WTC11 (cell line): ENCODE results near the gene CLK3. TPM values are rescaled to one million over a fixed set of nuclear protein-coding genes. Genes with fewer than 3 reads are reported as not detected.
"Not testable (repeated sequence)": the region's sequence is repeated elsewhere in the genome, so short reads cannot be mapped to it uniquely, and the experiment has no call there.

Source experiments
- ATAC-seq: fragments of 200-7000 bp; cut with Tn5 transposase; 2 replicates; pipeline ENCODE4 v1.10.0; 2021; ENCODE audit warnings: mild to moderate bottlenecking, moderate library complexity
- CTCF ChIA-PET: fragments of 300-600 bp; sonication (Branson Sonifier 250); formaldehyde crosslinking; loops from one replicate; lab custom pipeline; 2021; ENCODE audit warnings: antibody characterized with exemption; lab: Charles Lee
- POLR2A ChIA-PET: fragments of 350-600 bp; sonication (Branson Sonifier 250); formaldehyde crosslinking; loops from one replicate; lab custom pipeline; 2021; ENCODE audit warnings: antibody characterized with exemption; lab: Charles Lee
- DNase-seq: peaks from one replicate; pipeline ENCODE4 v3.0.0; 2021; ENCODE audit warnings: low spot score
- H3K27ac Mint-ChIP-seq: 2 replicates; pipeline ENCODE4 v1.8.0; 2021; ENCODE audit warnings: mixed read lengths
- H3K27me3 Mint-ChIP-seq: 2 replicates; pipeline ENCODE4 v1.8.0; 2021; ENCODE audit warnings: low read depth, mild to moderate bottlenecking, moderate library complexity, mixed read lengths
- H3K36me3 Mint-ChIP-seq: 2 replicates; pipeline ENCODE4 v1.8.0; 2021; ENCODE audit warnings: mixed read lengths
- H3K4me1 Mint-ChIP-seq: 2 replicates; pipeline ENCODE4 v1.8.0; 2022; ENCODE audit warnings: mixed read lengths
- H3K4me3 Mint-ChIP-seq: 2 replicates; pipeline ENCODE4 v1.8.0; 2021; ENCODE audit warnings: mild to moderate bottlenecking, moderate library complexity, mixed read lengths
- H3K9me3 Mint-ChIP-seq: 2 replicates; pipeline ENCODE4 v1.8.0; 2021; ENCODE audit warnings: mixed read lengths
- ETV6 ChIP-seq: sonication (generic); formaldehyde crosslinking; IDR thresholded peaks from 2 replicates; pipeline ENCODE4 v1.8.1; 2022; ENCODE audit warnings: mild to moderate bottlenecking, missing genetic modification reagents
- FOXK1 ChIP-seq: sonication (generic); formaldehyde crosslinking; IDR thresholded peaks from 2 replicates; pipeline ENCODE4 v1.8.0; 2022; ENCODE audit warnings: mild to moderate bottlenecking, moderate library complexity, missing genetic modification reagents
- FOXP4 ChIP-seq: sonication (generic); formaldehyde crosslinking; IDR thresholded peaks from 2 replicates; pipeline ENCODE4 v1.8.0; 2022; ENCODE audit warnings: mild to moderate bottlenecking, missing genetic modification reagents
- HMGA2 ChIP-seq: fragments of 250-450 bp; sonication (Bioruptor Pico); IDR thresholded peaks from 2 replicates; pipeline ENCODE4 v1.4.0; 2021; ENCODE audit warnings: mild to moderate bottlenecking, moderate library complexity
- MAX ChIP-seq: sonication (generic); formaldehyde crosslinking; IDR thresholded peaks from 2 replicates; pipeline ENCODE4 v1.8.0; 2022; ENCODE audit warnings: mild to moderate bottlenecking, missing genetic modification reagents
- NFE2L1 ChIP-seq: sonication (generic); formaldehyde crosslinking; IDR thresholded peaks from 2 replicates; pipeline ENCODE4 v1.8.1; 2023; ENCODE audit warnings: missing genetic modification reagents
- PRDM15 ChIP-seq: sonication (generic); formaldehyde crosslinking; IDR thresholded peaks from 2 replicates; pipeline ENCODE4 v1.8.0; 2022; ENCODE audit warnings: missing genetic modification reagents
- SP1 ChIP-seq: sonication (generic); formaldehyde crosslinking; conservative IDR thresholded peaks from 2 replicates; pipeline ENCODE4 v1.8.1; 2022; ENCODE audit warnings: missing genetic modification reagents
- ZNF232 ChIP-seq: sonication (generic); formaldehyde crosslinking; IDR thresholded peaks from 2 replicates; pipeline ENCODE4 v1.8.0; 2022; ENCODE audit warnings: mild to moderate bottlenecking, missing genetic modification reagents
- ZNF416 ChIP-seq: fragments of 250-450 bp; sonication (Bioruptor Pico); IDR thresholded peaks from 2 replicates; pipeline ENCODE4 v1.9.0; 2021; ENCODE audit warnings: mild to moderate bottlenecking, inconsistent platforms
- total RNA-seq: library from RNA; stranded (reverse); gene quantifications from 3 replicates; pipeline ENCODE4 v1.2.3, GENCODE V29; 2021
- TF ChIP-seq, protein P1 (sequence below): sonication (generic); formaldehyde crosslinking; IDR thresholded peaks from 2 replicates; pipeline ENCODE4 v1.8.0; 2023; ENCODE audit warnings: missing genetic modification reagents, mild to moderate bottlenecking, borderline replicate concordance
- TF ChIP-seq, protein P2 (sequence below): fragments of 250-450 bp; sonication (Bioruptor Pico); IDR thresholded peaks from 2 replicates; pipeline ENCODE4 v1.9.0; 2021; ENCODE audit warnings: mild to moderate bottlenecking
- TF ChIP-seq, protein P3 (sequence below): sonication (generic); formaldehyde crosslinking; IDR thresholded peaks from 2 replicates; pipeline ENCODE4 v1.8.0; 2022; ENCODE audit warnings: mild to moderate bottlenecking, missing genetic modification reagents
- TF ChIP-seq, protein P4 (sequence below): sonication (generic); formaldehyde crosslinking; IDR thresholded peaks from 2 replicates; pipeline ENCODE4 v1.8.1; 2022; ENCODE audit warnings: low read depth, missing genetic modification reagents, borderline replicate concordance

The CLK3 gene
- total RNA-seq, 1 experiment from 2014 or later: 48.1 TPM

- TF ChIP-seq, protein P1, sequence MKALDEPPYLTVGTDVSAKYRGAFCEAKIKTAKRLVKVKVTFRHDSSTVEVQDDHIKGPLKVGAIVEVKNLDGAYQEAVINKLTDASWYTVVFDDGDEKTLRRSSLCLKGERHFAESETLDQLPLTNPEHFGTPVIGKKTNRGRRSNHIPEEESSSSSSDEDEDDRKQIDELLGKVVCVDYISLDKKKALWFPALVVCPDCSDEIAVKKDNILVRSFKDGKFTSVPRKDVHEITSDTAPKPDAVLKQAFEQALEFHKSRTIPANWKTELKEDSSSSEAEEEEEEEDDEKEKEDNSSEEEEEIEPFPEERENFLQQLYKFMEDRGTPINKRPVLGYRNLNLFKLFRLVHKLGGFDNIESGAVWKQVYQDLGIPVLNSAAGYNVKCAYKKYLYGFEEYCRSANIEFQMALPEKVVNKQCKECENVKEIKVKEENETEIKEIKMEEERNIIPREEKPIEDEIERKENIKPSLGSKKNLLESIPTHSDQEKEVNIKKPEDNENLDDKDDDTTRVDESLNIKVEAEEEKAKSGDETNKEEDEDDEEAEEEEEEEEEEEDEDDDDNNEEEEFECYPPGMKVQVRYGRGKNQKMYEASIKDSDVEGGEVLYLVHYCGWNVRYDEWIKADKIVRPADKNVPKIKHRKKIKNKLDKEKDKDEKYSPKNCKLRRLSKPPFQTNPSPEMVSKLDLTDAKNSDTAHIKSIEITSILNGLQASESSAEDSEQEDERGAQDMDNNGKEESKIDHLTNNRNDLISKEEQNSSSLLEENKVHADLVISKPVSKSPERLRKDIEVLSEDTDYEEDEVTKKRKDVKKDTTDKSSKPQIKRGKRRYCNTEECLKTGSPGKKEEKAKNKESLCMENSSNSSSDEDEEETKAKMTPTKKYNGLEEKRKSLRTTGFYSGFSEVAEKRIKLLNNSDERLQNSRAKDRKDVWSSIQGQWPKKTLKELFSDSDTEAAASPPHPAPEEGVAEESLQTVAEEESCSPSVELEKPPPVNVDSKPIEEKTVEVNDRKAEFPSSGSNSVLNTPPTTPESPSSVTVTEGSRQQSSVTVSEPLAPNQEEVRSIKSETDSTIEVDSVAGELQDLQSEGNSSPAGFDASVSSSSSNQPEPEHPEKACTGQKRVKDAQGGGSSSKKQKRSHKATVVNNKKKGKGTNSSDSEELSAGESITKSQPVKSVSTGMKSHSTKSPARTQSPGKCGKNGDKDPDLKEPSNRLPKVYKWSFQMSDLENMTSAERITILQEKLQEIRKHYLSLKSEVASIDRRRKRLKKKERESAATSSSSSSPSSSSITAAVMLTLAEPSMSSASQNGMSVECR: no peak
- no peak for TF ChIP-seq NFE2L1
- TF ChIP-seq, protein P2, sequence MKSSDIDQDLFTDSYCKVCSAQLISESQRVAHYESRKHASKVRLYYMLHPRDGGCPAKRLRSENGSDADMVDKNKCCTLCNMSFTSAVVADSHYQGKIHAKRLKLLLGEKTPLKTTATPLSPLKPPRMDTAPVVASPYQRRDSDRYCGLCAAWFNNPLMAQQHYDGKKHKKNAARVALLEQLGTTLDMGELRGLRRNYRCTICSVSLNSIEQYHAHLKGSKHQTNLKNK: no peak
These were observed 20.4 kb upstream of the CLK3 start (continued) for GRCh38 chr15:74595271-74595670.

GRCh38 chr15:74596736-74597135 lies 18.9 kb upstream of the CLK3 start:
- CTCF ChIA-PET, POLR2A ChIA-PET: not testable (repeated sequence)
- H3K36me3 Mint-ChIP-seq: peaks cover 39% of the 10 kb centered on the region

DNA sequence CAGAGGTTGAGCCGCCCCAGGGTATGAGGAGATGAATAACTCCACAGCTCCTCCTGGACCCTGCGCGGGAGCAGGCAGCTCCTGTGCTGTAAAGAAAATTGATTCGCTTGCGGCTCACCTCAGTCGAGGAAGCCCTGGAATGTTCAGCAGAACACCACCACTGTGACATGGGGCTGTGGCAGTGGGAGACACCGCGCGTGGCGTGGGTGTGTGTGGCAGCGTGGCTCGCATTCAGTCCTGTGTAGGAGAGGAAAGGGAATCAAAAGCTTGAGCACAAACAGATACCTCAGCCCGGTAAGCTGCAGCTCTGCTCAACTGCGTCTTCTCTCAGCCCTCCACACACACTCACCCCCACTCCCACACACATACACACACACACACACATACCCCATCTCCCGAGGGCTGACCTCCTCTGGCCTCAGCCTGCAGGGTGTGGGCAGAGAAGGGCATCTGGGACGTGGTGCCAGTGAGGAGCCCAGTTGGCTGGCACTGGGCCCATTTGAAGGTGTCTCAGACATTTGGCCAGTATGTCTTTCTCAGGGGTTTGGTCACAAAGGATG lies 18.4 kb upstream of the CLK3 start:
- POLR2A ChIA-PET, ATAC-seq, H3K27ac Mint-ChIP-seq, H3K9me3 Mint-ChIP-seq, DNase-seq, H3K4me3 Mint-ChIP-seq, H3K27me3 Mint-ChIP-seq: not testable (repeated sequence)
- CTCF ChIA-PET: interaction anchor here (0.8 to 2.4 kb wide), 4 partner anchors 9 to 174 kb away, joined by 3 to 11 read pairs (median 7); no protein-coding TSS in a partner anchor
- Mint-ChIP-seq H3K4me1 (peaks cover 14% of the 10 kb centered on the region), H3K36me3 (peaks cover 34% of the 10 kb centered on the region)

More at GRCh38 chr15:74596736-74597135, 18.9 kb upstream of the CLK3 start:
- DNase-seq, H3K9me3 Mint-ChIP-seq, H3K4me3 Mint-ChIP-seq, ATAC-seq, H3K27ac Mint-ChIP-seq, H3K27me3 Mint-ChIP-seq: not testable (repeated sequence)
- H3K4me1 Mint-ChIP-seq: peaks cover 14% of the 10 kb centered on the region

- Mint-ChIP-seq H3K27me3 (no peaks in the 10 kb centered on the region), H3K4me1 (peaks cover 14% of the 10 kb centered on the region), H3K9me3 (no peaks in the 10 kb centered on the region), H3K4me3 (peak overlapping the region; percentile 79), H3K36me3 (peaks cover 24% of the 10 kb centered on the region), H3K27ac (peak overlapping the region; percentile 99)
- ATAC-seq (peak; percentile 91), DNase-seq (peak; percentile 91)
- CTCF ChIA-PET: interaction anchor here (0.6 to 2.4 kb wide), 12 partner anchors 10 to 224 kb away, joined by 3 to 11 read pairs (median 4); no protein-coding TSS in a partner anchor
- POLR2A ChIA-PET: interaction anchor here (0.6 to 1.5 kb wide), 5 partner anchors 14 to 162 kb away, joined by 3 to 10 read pairs (median 3); partner anchors contain the start of gene ARID3B
- TF ChIP-seq MAX (CRISPR knock-in tag) (peak; percentile 52), ETV6 (CRISPR knock-in tag) (peak; percentile 58; the same call in 1 of the 2 replicates), ZNF416 (CRISPR knock-in tag) (0 out of 2 replicates have a peak, but pooled peaks have one; percentile 9), HMGA2 (CRISPR knock-in tag) (no peak), SP1 (peak; percentile 30; the same call in 1 of the 2 replicates), PRDM15 (CRISPR knock-in tag) (peak; percentile 70), FOXK1 (CRISPR knock-in tag) (peak; percentile 62; the same call in 1 of the 2 replicates), FOXP4 (CRISPR knock-in tag) (peak; percentile 42; the same call in 1 of the 2 replicates), ZNF232 (CRISPR knock-in tag) (peak; percentile 60; the same call in 1 of the 2 replicates)
- TF ChIP-seq, protein P3, sequence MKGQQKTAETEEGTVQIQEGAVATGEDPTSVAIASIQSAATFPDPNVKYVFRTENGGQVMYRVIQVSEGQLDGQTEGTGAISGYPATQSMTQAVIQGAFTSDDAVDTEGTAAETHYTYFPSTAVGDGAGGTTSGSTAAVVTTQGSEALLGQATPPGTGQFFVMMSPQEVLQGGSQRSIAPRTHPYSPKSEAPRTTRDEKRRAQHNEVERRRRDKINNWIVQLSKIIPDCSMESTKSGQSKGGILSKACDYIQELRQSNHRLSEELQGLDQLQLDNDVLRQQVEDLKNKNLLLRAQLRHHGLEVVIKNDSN: peak; percentile 99
- TF ChIP-seq, protein P4, sequence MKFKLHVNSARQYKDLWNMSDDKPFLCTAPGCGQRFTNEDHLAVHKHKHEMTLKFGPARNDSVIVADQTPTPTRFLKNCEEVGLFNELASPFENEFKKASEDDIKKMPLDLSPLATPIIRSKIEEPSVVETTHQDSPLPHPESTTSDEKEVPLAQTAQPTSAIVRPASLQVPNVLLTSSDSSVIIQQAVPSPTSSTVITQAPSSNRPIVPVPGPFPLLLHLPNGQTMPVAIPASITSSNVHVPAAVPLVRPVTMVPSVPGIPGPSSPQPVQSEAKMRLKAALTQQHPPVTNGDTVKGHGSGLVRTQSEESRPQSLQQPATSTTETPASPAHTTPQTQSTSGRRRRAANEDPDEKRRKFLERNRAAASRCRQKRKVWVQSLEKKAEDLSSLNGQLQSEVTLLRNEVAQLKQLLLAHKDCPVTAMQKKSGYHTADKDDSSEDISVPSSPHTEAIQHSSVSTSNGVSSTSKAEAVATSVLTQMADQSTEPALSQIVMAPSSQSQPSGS (CRISPR knock-in tag): no peak
These were observed 17.4 kb upstream of the CLK3 start for GRCh38 chr15:74598126-74598842.
